Uterus (tissue), 2 donors: ENCODE results near the gene TAX1BP1.

Experiments
- CTCF ChIP-seq, 4 experiments: fragments of 200-600 bp in 2 of 4; fragments of 450-650 bp in 2 of 4; sonication (generic) in 2 of 4; IDR thresholded peaks; one replicate each; pipeline ENCODE4 v1.5.1; 2016 to 2019; ENCODE audit warnings: antibody characterized with exemption in 4 of 4, mild to moderate bottlenecking in 2 of 4, moderate library complexity in 1 of 4
- POLR2A ChIP-seq, 2 donors: fragments of 450-650 bp; IDR thresholded peaks; one replicate each; pipeline ENCODE4 v1.6.1; 2016; ENCODE audit warnings: antibody characterized with exemption in 2 of 2, mild to moderate bottlenecking in 1 of 2, moderate library complexity in 1 of 2

GRCh38 chr7:27690649-27691048, 49.3 kb upstream of the TAX1BP1 start:
- no peak for TF ChIP-seq CTCF (IDR thresholded peaks at IDR 0.05)
- no peak for TF ChIP-seq POLR2A (IDR thresholded peaks at IDR 0.05)
